Activated CD4-positive, alpha-beta T cell treated with anti-CD3 and anti-CD28 coated beads for 4 hours (primary cell): ENCODE data around the gene TPCN2.

ENCODE experiments used
- DNase-seq, 2 donors: peaks; one replicate each; pipeline ENCODE4 v3.0.0-alpha.2; 2020

TPCN2 gene

DNA sequence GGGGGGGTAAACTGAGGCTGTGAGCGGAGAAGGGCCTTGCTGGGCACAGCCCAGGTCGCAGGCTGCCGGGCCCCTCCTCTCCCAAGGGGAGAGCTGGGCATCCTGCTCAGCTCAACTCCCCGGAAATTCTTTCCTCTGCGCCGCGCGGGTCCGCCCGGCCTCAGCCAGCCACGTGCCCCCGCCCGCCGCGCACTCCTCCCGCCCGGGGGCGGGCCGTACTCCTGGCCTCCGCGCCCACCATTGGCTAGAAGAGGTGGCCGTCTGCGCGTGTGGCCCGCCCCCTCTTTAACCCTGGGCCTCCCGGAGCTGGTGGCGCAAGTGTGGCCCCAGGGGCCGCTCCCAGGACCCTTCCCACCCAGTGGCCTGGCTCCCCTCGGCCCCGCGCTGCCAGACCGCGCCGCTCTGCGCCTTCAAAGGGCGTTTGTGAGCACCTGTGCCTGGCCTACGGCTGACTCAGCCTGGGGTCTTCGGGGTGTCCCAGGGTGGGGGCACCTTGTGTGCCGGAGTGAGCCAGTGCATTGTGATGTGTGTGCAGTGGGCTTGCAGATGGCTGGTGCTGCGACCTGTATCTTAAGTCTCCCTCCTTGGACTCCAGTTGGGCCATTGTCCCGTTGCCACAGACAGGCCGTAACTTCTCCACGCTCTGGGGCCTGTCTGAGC, 37.6 kb upstream of the TPCN2 start:
- no peak for DNase-seq

GRCh38 chr11:69011624-69012091, 37.1 kb upstream of the TPCN2 start:
- DNase-seq = no peak

- no peak for DNase-seq
Measured at GRCh38 chr11:69012092-69013008, 36.4 kb upstream of the TPCN2 start.

DNA sequence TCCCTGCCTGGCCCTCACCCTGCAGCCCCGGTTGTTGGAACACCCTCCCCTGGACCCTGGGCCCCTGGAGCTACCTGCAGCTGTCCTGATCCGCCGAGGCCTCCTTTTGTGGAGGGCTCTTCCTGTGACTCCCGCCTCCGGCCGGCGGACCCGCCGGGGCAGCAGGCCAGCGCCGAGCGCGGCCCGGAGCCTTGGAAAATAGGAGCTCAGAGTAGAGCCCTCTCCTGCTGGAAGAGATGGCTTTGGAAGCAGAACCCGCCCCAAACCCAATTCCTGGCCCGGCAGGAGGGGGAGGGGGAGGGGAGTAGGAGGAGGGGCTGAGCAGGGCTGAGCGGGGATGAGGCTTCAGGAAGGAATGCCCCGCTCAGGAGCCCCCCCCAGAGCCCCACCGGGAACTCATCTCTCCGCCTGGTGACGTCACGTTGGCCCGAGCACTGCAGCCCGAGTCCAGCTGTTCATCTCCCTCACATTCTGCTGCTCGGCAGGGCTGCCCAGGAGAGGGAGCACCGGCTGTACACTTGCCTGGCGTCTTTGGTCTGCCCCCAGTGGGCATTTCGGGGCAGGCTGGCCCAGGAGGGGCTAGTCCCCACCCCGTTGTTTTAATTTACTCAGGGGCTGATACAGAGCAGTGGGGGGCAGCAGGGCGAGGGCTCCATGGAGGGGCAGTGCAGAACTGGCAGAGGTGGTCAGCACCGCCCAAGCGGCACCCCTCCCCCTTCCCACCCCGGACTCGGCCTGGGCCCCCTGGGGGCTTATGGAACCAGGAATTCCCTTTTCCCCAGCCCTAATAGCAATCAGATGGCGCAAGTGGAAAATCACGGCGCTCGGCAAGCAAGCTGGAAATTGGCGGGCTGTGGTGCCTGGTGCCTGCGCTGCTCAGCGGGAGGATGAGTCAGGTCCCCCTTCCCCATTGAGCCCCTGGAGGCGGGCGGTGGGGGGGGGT, 35.5 kb upstream of the TPCN2 start, which contains the start of gene MRGPRF:
Gene MRGPRF, minus strand, starts transcription at position 238 of the 943 bp plus-strand sequence. CDS start 3,345 bp downstream, outside the sequence.
- no peak for DNase-seq

- no peak for DNase-seq
Measured at GRCh38 chr11:69014084-69014851, 34.5 kb upstream of the TPCN2 start.

GRCh38 chr11:69014898-69015549, 33.7 kb upstream of the TPCN2 start:
- DNase-seq = no peak

- DNase-seq = no peak
Measured at GRCh38 chr11:69017951-69018350, 30.8 kb upstream of the TPCN2 start.

DNA sequence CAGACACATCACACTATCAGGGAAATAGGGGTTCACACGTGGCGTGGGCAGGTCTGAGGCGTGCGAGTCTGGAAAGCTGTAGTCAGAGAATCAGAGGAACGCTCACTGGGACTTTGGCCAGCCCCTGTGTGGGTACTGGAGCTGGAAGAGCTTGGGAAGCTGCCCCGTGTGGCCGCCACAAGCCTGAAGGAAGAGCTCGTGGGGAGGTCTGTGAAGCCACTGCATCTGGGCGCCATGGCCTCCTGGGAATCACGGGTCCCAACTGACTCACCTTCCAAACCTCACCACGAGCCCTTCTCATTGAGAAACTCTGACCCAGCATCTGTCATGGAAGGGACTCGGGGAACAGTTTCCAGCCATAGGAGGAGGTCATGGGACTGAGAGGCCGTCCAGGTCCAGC, 29.8 kb upstream of the TPCN2 start:
- no peak for DNase-seq

DNA sequence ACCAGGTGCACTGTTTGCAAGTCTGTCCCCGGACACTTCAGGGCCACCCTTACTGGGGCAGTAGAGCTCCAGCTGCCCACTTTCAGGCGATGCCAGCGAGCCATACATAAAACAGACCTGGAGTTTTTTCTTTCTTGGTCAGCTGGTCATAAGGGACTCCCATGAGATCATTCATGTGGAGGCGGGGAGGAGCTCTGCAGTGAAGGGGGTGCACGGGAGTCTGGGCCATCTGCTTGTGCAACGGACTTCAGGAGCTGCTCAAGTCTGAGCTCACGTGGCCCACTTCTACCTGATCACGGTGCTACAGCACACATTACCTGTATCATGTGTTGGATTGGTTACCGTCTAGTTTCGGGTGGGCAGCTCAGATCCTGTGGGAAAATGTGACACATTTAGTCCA, 26.5 kb upstream of the TPCN2 start:
- no peak for DNase-seq

DNA sequence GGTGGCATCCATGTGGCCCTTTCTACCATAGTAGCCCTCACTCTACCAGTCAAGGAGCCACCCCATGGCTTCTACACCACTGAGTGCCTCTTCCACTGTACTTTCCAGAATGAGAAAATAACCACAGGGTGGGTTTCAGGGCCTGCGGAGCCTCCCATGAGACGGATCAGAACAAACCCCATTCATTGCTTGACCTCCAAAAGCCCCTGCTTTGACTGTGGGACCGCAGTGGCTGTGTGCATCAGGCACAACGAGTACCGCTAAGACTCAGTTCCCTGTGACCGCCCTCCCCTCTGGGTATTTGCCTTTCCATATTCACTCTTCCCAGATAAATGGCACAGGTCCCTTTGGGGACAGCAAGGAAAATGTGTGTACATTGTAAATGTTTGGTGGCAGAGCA, 24.2 kb upstream of the TPCN2 start:
- no peak for DNase-seq

GRCh38 chr11:69027704-69028372, 20.9 kb upstream of the TPCN2 start:
- DNase-seq = no peak

GRCh38 chr11:69030301-69030700, 18.4 kb upstream of the TPCN2 start:
- DNase-seq = no peak

DNA sequence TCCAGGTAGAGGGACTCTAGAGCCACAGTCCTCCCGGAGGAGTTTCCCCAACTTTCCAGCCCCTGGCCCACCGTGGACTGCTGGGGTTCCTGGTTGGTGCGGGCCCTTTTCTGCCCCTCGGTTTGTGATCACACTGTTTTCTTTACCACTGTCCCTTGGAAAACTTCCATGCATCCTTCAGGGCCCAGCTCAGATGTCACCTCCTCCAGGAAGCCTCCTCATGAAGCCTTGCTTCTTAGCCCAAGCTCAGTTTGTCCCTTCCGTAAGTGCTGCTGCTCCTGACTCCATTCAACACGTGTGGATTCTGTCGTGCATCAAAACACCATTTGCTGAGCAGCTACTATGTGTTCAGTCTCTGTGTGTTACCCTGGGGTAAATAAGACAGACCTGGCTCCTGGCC, 15.9 kb upstream of the TPCN2 start:
- DNase-seq = no peak

DNA sequence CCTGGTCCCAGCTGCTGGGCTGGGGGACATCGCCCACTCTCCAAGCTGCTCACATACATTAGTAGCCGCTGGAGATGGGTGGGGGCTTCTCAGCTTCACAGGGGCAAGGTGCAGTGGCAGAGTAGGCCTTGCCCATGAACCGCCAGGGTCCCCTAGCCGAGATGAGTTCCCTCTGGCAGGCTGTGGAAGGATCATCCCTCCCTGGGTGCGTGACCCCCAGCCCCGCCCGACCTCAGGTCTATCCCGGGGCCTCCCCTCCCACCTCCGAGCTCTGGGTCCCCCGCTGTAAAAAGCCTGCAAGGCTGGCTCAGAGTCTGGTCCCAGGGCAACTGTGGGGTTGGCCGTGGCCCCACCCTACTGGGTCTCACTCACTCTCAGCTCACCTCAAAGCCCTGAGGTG, 15.3 kb upstream of the TPCN2 start:
- no peak for DNase-seq

- DNase-seq = no peak
Measured at GRCh38 chr11:69034123-69034867, 14.4 kb upstream of the TPCN2 start.

DNA sequence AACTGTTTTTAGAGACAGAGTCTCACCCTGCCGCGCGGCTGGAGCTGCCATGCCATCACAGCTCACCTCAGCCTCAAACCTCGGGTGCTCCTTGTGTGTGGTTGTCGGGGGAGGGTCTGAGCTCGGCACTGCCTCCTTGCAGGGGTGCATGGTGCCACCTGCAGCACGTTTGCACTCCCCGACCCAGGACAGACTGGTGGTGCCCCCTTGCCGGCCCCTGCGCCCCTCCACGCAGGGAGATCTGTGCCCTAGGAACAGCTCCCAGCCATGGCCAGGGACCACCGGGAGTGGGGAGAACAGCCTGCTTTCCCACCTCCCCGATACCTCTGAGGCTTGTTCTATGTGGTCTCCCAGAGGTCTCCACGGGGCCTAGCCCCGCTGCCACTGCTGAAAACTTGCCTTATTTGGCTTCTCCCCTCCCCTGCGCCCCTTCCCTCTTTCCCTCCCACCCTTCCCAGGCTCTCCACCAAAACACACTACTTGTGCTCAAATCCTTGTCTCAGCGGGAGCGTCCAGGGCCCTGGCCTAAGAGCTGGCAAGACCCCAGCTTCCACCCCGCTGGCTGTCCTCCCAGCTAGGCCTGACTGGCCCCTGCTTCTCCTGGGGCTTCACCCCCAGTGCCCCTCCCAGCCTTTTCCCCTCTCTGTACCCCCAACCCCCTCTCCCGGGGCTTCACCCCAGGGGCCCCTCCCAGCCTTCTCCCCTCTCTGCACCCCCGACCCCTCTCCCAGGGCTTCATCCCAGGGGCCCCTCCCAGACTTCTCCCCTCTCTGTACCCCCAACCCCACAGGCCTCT, 13.4 kb upstream of the TPCN2 start:
- DNase-seq = no peak

DNA sequence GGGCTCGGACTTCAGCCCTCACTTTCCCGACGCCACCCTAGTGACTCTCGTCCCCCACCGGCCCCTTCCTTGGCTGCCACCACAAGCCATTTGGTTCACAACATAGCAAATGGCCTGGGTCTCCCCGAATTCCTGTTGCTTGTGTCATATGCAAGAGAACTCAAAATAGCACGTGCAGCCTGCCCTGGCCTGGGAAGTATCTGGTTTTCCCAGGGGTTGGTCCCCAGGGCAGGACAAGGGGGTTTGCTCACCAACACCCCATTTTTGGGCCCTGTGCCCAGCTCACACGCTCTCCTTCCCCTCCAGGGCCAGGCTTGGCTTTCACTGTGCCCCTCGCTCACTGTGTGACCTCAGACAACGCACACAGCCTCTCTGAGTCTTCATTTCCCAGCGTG, 12.8 kb upstream of the TPCN2 start:
- no peak for DNase-seq

GRCh38 chr11:69037074-69037473, 11.7 kb upstream of the TPCN2 start:
- no peak for DNase-seq

DNA sequence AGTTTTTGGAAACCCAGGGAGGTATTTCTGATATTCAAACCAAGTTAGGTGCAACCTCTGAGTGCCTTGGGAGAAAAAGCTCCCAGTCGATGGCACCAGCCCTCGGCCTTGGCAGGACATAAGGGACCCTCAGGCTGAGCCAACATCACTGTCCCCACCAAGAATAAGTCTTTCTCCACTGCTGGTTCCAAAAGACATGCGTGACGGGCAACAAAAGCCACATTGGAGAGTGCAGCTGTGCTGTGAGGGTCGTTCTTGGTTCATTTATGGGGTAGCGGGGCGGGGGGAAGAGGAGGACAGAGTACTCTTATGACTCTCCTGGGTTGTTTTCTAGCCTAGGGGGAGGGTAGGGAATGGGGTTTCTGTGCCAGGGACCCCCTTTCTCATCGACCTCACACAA, 11.2 kb upstream of the TPCN2 start:
- no peak for DNase-seq
